Smooth muscle cell (in vitro differentiated cells): ENCODE results near the gene CRYGN. TPM values are rescaled to one million over a fixed set of nuclear protein-coding genes. Genes with fewer than 3 reads are reported as not detected.

Experiments used
- DNase-seq: peaks from one replicate; lab custom pipeline; 2025; ENCODE audit not compliant: unreplicated experiment; lab: John Stamatoyannopoulos, UW
- H2AFZ ChIP-seq: fragments of 200-600 bp; sonication (generic); 2 replicates; pipeline ENCODE4 v1.6.0; 2016; ENCODE audit warnings: antibody characterized with exemption, low read depth, mild to moderate bottlenecking
- H3F3A ChIP-seq: fragments of 200-600 bp; sonication (generic); 2 replicates; pipeline ENCODE4 v1.6.0; 2017; ENCODE audit warnings: antibody characterized with exemption, low read depth
- H3K27ac ChIP-seq: fragments of 200-600 bp; sonication (generic); 2 replicates; pipeline ENCODE4 v1.5.1; 2016; ENCODE audit warnings: low read depth, mild to moderate bottlenecking
- H3K27me3 ChIP-seq: fragments of 200-600 bp; sonication (generic); 2 replicates; pipeline ENCODE4 v1.6.1; 2016; ENCODE audit warnings: low read depth, mild to moderate bottlenecking
- H3K36me3 ChIP-seq: fragments of 200-600 bp; sonication (generic); 2 replicates; pipeline ENCODE4 v1.5.1; 2016; ENCODE audit warnings: low read depth
- H3K4me1 ChIP-seq: fragments of 200-600 bp; sonication (generic); 2 replicates; pipeline ENCODE4 v1.5.1; 2016; ENCODE audit warnings: low read depth
- H3K4me2 ChIP-seq: fragments of 200-600 bp; sonication (generic); 2 replicates; pipeline ENCODE4 v1.6.0; 2016; ENCODE audit warnings: mild to moderate bottlenecking
- H3K4me3 ChIP-seq: fragments of 200-600 bp; sonication (generic); 2 replicates; pipeline ENCODE4 v1.5.1; 2016; ENCODE audit warnings: mild to moderate bottlenecking
- H3K79me2 ChIP-seq: fragments of 200-600 bp; sonication (generic); 2 replicates; pipeline ENCODE4 v1.6.0; 2016; ENCODE audit warnings: low read depth, mild to moderate bottlenecking
- H3K9ac ChIP-seq: fragments of 200-600 bp; sonication (generic); 2 replicates; pipeline ENCODE4 v1.6.0; 2016; ENCODE audit warnings: low read depth
- H3K9me3 ChIP-seq: fragments of 200-600 bp; sonication (generic); replicated peaks from 2 replicates; pipeline ENCODE4 v1.5.1; 2016; ENCODE audit warnings: low read depth
- H4K20me1 ChIP-seq: fragments of 200-600 bp; sonication (generic); 2 replicates; pipeline ENCODE4 v1.6.0; 2016; ENCODE audit warnings: low read depth
- WGBS: methylation state at CpG from one replicate; pipeline ENCODE4 v1.1.7; 2016; ENCODE audit warnings: low lambda C conversion rate; 5-methylcytosine and 5-hydroxymethylcytosine counted together
- polyA plus RNA-seq: library from polyadenylated mRNA; unstranded; fragments of >200 nt; fragmentation: Nextera tagmentation; extraction: Ambion mirVana; gene quantifications from 2 replicates; pipeline ENCODE4 v1.2.1, GENCODE V29; 2016
- total RNA-seq: library from RNA; depleted of rRNA; stranded (reverse); fragments of >200 nt; gene quantifications from 2 replicates; pipeline ENCODE4 v1.2.3, GENCODE V29; 2014
- TF ChIP-seq, protein P1 (sequence below): fragments of 200-600 bp; sonication (generic); IDR thresholded peaks from 2 replicates; pipeline ENCODE4 v1.5.1; 2017; ENCODE audit warnings: borderline replicate concordance, mild to moderate bottlenecking, antibody characterized with exemption; ENCODE audit not compliant: insufficient read depth, poor library complexity, severe bottlenecking

The CRYGN gene
- total and polyA plus RNA-seq, 2 experiments from 2014 or later: 0.13 TPM; not detected in 1

DNA sequence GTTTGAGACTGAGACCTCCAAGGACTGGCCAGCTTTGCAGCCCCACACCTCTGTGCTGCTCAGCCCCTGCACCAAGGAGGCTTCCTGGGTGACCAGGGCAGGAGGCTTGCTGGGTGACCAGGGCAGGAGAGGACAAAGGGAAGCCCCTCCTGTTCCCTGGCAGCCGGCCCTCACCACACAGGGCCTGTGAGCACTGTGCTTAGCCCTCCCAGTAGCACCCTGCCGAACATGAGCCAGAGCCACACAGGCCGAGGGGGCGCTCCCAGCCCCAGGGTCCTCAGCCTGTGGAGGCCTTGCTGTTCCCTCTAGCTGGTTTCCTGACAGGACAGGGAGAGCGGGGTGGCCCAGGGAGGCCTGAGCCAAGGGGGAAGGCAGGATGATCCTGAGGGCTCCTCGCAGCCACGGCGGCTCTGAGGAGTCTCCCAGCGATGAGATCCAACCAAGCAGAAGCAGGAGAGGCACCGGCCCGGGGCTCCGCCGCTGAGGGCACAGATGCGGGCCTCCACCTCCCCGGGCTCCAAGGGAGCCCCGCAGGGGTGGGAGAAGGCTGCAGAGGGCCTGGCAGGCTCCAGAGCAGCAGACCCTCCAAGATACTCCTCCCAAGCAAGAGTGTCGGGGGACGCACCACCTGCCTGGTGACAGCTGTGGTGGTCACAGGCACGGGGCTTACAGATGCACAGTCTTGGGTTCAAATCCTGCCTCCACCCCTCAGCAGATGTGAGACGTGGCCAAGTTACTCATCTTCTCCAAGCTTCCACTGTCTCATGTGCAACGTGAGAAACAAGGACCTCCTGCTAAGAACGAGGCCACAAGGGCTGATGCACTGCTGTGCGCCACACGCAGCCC is 52.6 kb downstream of the CRYGN start:
- TF ChIP-seq, protein P1, sequence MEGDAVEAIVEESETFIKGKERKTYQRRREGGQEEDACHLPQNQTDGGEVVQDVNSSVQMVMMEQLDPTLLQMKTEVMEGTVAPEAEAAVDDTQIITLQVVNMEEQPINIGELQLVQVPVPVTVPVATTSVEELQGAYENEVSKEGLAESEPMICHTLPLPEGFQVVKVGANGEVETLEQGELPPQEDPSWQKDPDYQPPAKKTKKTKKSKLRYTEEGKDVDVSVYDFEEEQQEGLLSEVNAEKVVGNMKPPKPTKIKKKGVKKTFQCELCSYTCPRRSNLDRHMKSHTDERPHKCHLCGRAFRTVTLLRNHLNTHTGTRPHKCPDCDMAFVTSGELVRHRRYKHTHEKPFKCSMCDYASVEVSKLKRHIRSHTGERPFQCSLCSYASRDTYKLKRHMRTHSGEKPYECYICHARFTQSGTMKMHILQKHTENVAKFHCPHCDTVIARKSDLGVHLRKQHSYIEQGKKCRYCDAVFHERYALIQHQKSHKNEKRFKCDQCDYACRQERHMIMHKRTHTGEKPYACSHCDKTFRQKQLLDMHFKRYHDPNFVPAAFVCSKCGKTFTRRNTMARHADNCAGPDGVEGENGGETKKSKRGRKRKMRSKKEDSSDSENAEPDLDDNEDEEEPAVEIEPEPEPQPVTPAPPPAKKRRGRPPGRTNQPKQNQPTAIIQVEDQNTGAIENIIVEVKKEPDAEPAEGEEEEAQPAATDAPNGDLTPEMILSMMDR: no peak
- WGBS: 93% methylated on average over 24 of the region's 24 CpGs
- peaks cover 18% of the 10 kb centered on the region for H3K27me3 ChIP-seq

DNA sequence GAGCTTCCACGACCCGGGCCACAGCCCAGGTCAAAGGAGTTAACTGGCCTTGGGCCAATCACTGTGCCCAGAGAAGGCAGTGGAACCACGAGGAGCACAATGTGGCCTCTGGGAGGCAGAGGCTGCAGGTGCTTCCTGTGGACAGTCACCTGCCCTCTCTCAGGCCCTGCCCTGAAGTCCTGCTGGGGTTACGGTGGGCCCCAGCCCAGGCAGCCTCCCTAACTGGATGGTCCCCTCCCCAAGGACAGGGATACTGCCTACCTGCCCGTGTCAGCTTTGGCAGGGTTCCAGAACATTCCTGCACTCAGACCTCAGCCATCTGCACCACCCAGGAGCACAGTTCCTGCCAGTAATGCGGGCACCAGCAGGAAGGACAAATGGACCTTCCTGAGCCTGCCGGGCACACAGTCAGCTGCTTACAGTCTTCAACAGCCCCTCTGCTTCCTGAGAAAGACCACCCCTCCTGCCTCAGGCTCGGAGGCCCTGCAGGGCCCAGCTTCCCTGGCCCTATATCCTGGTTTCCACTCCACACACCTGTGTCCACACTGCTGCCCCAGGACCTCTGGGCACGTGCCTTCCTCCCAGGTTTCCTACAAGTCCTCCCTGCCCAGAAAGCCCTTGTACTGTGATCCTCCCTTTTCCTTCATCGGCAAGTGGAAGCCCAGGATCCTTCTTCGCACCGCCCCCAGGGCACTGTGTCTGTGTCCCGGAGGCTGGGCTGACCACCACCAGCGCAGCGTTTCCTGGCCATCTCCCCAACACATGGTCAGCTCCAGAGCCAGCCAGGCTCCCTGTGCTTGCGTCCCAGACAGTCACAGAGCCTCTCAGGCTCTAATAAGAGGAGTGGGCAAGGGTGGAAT is 53.4 kb downstream of the CRYGN start:
- no peaks in the 10 kb centered on the region for H3F3A ChIP-seq
- no peaks in the 10 kb centered on the region for H3K36me3 ChIP-seq
- peaks cover 8% of the 10 kb centered on the region for H3K4me1 ChIP-seq
- no peak overlapping the region for H3K27ac ChIP-seq
- no peaks in the 10 kb centered on the region for H4K20me1 ChIP-seq
- TF ChIP-seq, protein P1: no peak
- no peak overlapping the region for H2AFZ ChIP-seq
- H3K4me2 ChIP-seq: no peak overlapping the region
- no peaks in the 10 kb centered on the region for H3K79me2 ChIP-seq
- H3K4me3 ChIP-seq: no peak overlapping the region
- DNase-seq: no peak
- 88% methylated on average over 16 of the region's 16 CpGs for WGBS
- H3K9ac ChIP-seq: no peak overlapping the region
- no peaks in the 10 kb centered on the region for H3K9me3 ChIP-seq
- H3K27me3 ChIP-seq: peaks cover 26% of the 10 kb centered on the region

More for the DNA sequence above, 52.6 kb downstream of the CRYGN start:
- DNase-seq: no peak
- H3K4me2 ChIP-seq: no peak overlapping the region
- H3K9ac ChIP-seq: no peak overlapping the region
- no peaks in the 10 kb centered on the region for H3K36me3 ChIP-seq
- no peak overlapping the region for H2AFZ ChIP-seq
- no peak overlapping the region for H3K4me3 ChIP-seq
- peaks cover under 1% of the 10 kb centered on the region for H3K4me1 ChIP-seq
- no peaks in the 10 kb centered on the region for H3K9me3 ChIP-seq
- H3K79me2 ChIP-seq: no peaks in the 10 kb centered on the region
- no peaks in the 10 kb centered on the region for H3F3A ChIP-seq
- H4K20me1 ChIP-seq: no peaks in the 10 kb centered on the region
- no peak overlapping the region for H3K27ac ChIP-seq

DNA sequence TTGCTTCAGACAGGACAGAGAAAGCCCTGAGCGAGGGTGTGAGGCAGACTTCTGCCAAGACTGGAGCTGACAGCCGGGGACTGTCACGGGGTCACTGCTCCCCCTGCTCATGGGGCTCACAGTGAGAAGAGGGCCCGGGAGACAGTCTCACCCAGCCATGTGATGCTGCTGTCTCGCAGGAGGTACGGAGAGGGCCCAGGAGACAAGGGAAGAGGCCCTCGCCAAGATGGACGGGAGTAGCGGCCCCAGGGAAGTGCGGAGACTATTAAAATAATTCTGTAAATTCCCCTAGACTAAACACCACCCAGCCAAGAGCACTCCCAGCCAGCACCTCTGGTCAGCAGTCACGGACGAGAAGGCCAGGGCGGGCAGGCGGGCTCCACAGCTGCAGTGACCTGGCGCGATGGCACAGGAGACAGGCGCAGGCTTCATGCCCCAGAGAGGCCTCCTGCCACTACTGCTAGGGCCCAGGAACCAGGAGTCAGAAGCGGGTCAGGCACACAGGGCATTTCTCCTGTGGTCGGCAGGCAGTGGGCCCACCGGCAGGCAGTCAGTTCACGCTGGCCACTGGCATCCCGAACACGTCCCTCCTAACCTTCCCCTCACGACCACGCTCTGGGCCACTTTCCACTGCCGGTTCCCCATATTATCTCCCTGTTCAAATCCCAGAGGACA is 54.2 kb downstream of the CRYGN start:
- no peaks in the 10 kb centered on the region for H3K79me2 ChIP-seq
- no peak overlapping the region for H2AFZ ChIP-seq
- TF ChIP-seq, protein P1: no peak
- no peak for DNase-seq
- no peak overlapping the region for H3K9ac ChIP-seq
- no peaks in the 10 kb centered on the region for H3K9me3 ChIP-seq
- 97% methylated on average over 26 of the region's 26 CpGs for WGBS
- no peak overlapping the region for H3K4me3 ChIP-seq
- H3K36me3 ChIP-seq: no peaks in the 10 kb centered on the region
- no peaks in the 10 kb centered on the region for H3F3A ChIP-seq
- H3K4me2 ChIP-seq: no peak overlapping the region
- peaks cover 34% of the 10 kb centered on the region for H3K27me3 ChIP-seq
- no peak overlapping the region for H3K27ac ChIP-seq
- H3K4me1 ChIP-seq: peaks cover 8% of the 10 kb centered on the region
- H4K20me1 ChIP-seq: no peaks in the 10 kb centered on the region
